ENCODE data around the gene GATA2.

Gene GATA2

DNA sequence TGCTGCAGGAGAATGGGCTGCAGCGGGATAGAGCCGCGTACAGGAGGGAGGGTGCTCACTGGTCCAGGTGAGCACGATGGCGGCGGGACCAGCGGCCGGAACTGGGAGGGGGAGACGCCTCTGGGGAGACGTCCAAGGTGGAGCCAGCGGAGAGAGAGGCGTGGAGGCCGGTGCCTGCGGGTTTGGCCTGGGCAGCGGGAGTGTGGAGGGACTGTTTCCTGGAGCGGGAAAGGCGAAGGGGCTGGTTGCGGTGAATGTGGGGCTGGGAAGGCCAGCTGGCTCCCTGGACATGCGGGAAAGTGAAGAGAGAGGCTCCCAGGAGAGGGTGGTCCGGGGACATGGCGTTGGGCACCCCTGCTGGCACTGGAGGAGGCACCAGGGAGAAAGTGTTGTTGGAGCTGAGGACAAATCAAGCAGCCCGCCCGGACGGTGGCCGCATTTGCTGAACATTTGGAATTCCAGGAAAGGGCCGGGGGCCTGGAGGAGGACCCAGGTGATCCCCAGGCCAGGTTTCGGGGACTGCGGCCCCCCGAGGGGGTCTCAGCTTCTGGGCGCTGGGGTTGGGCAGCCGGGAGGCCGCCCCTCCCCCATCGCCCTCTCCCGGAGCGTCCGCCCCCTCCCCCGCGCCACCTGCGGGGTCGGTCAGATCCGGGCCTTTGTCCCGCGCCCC lies 60.6 kb downstream of the GATA2 start:
- Histone ChIP-seq H3K4me3 (ENCODE audit: low read depth, low read length) (peak overlapping the region; percentile 52), H3K36me3 (ENCODE audit: control insufficient read depth, insufficient read depth, low read length) (no peaks in the 10 kb centered on the region), H3K4me1 (ENCODE audit: control insufficient read depth, insufficient read depth, low read length) (peaks cover 27% of the 10 kb centered on the region), H3K27me3 (ENCODE audit: control insufficient read depth, insufficient read depth, low read length) (peaks cover 60% of the 10 kb centered on the region), H3K9ac (ENCODE audit: low read depth, low read length) (peak overlapping the region; percentile 65), H3K9me3 (ENCODE audit: control insufficient read depth, insufficient read depth, low read length) (no peaks in the 10 kb centered on the region)

- Histone ChIP-seq H3K9me3 (ENCODE audit: control insufficient read depth, insufficient read depth, low read length) (no peaks in the 10 kb centered on the region), H3K9ac (ENCODE audit: low read depth, low read length) (no peak overlapping the region), H3K36me3 (ENCODE audit: control insufficient read depth, insufficient read depth, low read length) (no peaks in the 10 kb centered on the region), H3K27me3 (ENCODE audit: control insufficient read depth, insufficient read depth, low read length) (peaks cover 66% of the 10 kb centered on the region), H3K4me1 (ENCODE audit: control insufficient read depth, insufficient read depth, low read length) (peaks cover 28% of the 10 kb centered on the region), H3K4me3 (ENCODE audit: low read depth, low read length) (peak overlapping the region; percentile 52)
Measured at GRCh38 chr3:128431803-128432300, 61.1 kb downstream of the GATA2 start.

DNA sequence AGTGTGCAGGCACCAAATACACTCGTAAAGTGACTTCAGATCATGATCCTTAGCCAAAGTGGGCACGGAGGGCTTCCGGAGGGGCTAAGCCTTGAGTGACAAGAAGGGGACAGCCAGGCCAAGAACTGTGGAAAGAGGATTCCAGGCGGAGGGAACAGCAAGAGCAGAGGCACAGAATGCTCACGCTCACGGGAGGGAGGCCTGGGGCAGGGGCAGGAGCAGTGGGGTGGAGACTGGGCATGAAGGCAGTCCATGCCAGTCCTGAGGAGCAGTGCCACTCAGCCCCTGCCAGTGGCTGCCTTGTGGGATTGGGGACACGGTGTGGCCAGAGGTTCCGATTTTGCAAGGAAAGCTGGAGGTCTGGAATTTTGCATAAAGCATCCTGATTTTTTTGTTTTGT lies 62.3 kb downstream of the GATA2 start:
- no peak overlapping the region for H3K4me3 ChIP-seq (ENCODE audit: low read depth, low read length)
- peaks cover 30% of the 10 kb centered on the region for H3K4me1 ChIP-seq (ENCODE audit: control insufficient read depth, insufficient read depth, low read length)
- H3K27me3 ChIP-seq (ENCODE audit: control insufficient read depth, insufficient read depth, low read length), result peaks cover 67% of the 10 kb centered on the region
- no peaks in the 10 kb centered on the region for H3K36me3 ChIP-seq (ENCODE audit: control insufficient read depth, insufficient read depth, low read length)
- H3K9me3 ChIP-seq (ENCODE audit: control insufficient read depth, insufficient read depth, low read length), result no peaks in the 10 kb centered on the region
- H3K9ac ChIP-seq (ENCODE audit: low read depth, low read length), result no peak overlapping the region

DNA sequence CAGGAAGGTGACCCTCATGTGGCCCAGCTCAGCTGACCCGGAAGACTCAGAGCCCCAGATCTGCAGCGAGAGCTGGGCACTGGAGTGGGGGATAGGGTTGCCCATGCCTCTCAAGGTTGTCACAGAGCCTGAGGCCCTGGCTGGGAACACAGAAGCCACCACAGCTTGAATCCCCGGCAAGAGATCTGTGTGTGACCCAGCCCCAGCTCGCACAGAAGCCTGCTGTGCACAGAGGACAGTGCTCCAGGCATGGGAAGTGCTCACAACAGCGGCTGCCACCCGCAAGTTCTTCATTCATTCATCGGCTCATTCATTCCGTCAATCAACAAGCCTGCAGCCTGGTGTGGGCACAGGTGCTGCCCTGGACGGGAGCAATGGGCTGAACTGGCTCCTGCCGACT lies 62.7 kb downstream of the GATA2 start:
- no peak overlapping the region for H3K9ac ChIP-seq (ENCODE audit: low read depth, low read length)
- no peaks in the 10 kb centered on the region for H3K9me3 ChIP-seq (ENCODE audit: control insufficient read depth, insufficient read depth, low read length)
- no peak overlapping the region for H3K4me3 ChIP-seq (ENCODE audit: low read depth, low read length)
- no peaks in the 10 kb centered on the region for H3K36me3 ChIP-seq (ENCODE audit: control insufficient read depth, insufficient read depth, low read length)
- peaks cover 68% of the 10 kb centered on the region for H3K27me3 ChIP-seq (ENCODE audit: control insufficient read depth, insufficient read depth, low read length)
- H3K4me1 ChIP-seq (ENCODE audit: control insufficient read depth, insufficient read depth, low read length), result peaks cover 30% of the 10 kb centered on the region

DNA sequence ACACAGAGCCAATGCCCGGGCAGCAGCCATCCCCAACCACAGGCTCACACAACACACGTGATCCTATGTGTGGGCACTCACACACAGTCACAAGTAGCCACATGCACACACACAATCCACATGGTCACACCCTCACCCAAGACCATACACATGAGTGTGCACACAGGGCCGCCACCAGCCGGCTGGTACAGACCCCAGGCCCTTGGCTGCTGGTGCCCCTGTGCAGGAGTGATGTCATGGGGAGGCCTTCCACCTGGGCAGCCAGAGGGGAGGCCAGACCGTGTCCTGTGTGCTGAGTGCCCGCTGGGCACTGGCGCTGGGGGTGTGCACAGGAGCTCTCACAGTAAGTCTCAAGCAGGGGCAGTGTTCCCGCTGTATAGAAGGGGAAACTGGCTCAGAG lies 63.2 kb downstream of the GATA2 start:
- Histone ChIP-seq H3K27me3 (ENCODE audit: control insufficient read depth, insufficient read depth, low read length) (peaks cover 65% of the 10 kb centered on the region), H3K4me3 (ENCODE audit: low read depth, low read length) (no peak overlapping the region), H3K36me3 (ENCODE audit: control insufficient read depth, insufficient read depth, low read length) (no peaks in the 10 kb centered on the region), H3K9ac (ENCODE audit: low read depth, low read length) (no peak overlapping the region), H3K4me1 (ENCODE audit: control insufficient read depth, insufficient read depth, low read length) (peaks cover 25% of the 10 kb centered on the region), H3K9me3 (ENCODE audit: control insufficient read depth, insufficient read depth, low read length) (no peaks in the 10 kb centered on the region)

All from iPS-15b (cell line).